ENCODE measurements around the gene ZNF326.

DNA sequence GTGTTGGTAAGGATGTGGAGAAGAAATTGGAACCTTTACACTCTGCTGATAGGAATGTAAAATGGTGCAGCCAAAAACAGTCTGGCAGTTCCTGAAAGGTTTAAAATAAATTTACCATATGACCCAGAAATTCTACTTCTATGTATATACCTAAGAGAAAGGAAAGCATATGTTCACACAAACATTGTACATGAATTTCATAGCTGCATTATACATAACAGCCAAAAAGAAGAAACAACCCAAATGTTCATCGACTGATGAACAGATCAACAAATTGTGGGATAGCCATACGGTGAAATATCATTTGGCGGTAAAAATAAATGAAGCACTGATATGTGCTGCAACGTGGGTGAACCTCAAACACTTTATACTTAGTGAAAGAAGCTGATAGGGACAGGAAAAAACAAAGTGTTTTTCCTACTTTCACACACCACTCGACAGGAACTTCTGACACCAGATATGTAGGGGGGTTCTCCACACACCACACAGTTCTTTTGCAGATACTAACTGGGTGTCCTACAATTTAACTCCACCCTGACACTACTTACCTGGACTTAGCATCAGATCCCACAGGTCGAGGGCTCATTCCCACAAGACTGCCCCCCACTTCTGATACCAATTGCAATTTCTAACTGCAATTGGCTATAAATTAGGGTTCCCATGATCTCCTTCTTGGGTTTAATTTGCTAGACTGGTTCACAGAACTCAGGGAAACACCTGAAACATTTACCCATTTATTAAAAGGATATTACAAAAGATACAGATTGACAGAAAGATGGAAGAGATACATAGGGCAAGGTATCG is 35.9 kb upstream of the ZNF326 start:
- no peak for TF ChIP-seq CTCF (conservative IDR thresholded peaks at IDR 0.05; ENCODE audit: low read depth, low read length)
- no peak for TF ChIP-seq EZH2 (IDR thresholded peaks at IDR 0.05; ENCODE audit: borderline replicate concordance, low read depth, low read length, poor library complexity, severe bottlenecking)
